Breast epithelium (tissue), 3 donors: Measurements from ENCODE around the gene PDCD1.

Experiments used
- CTCF ChIP-seq, 3 donors: fragments of 450-650 bp; IDR thresholded peaks; one replicate each; pipeline ENCODE4 v1.5.1; 2016 to 2017; ENCODE audit warnings: antibody characterized with exemption in 3 of 3, mild to moderate bottlenecking in 3 of 3, moderate library complexity in 3 of 3
- POLR2A ChIP-seq: fragments of 450-650 bp; IDR thresholded peaks from one replicate; pipeline ENCODE4 v1.6.1; 2016; ENCODE audit warnings: antibody characterized with exemption, mild to moderate bottlenecking, moderate library complexity
- POLR2AphosphoS5 ChIP-seq, 3 donors: sonication (generic); formaldehyde crosslinking; IDR thresholded peaks; one replicate each; pipeline ENCODE4 v1.6.1; 2017; ENCODE audit warnings: antibody characterized with exemption in 3 of 3

GRCh38 chr2:241895427-241895711, 36.7 kb upstream of the PDCD1 start:
- TF ChIP-seq POLR2A = no peak
- no peak for TF ChIP-seq CTCF (IDR thresholded peaks at IDR 0.05)
- no peak for TF ChIP-seq POLR2AphosphoS5 (IDR thresholded peaks at IDR 0.05)
